Stomach (tissue), 4 donors: ENCODE data around the gene GOLGA7B.

Experiments used
- CTCF ChIP-seq, 7 experiments: fragments of 450-650 bp in 4 of 7; fragments of 200-600 bp in 3 of 7; sonication (generic) in 3 of 7; IDR thresholded peaks; one replicate each; pipeline ENCODE4 v1.5.1; 2016 to 2019; ENCODE audit warnings: antibody characterized with exemption in 7 of 7, control low read depth in 2 of 7, mild to moderate bottlenecking in 1 of 7
- EP300 ChIP-seq: sonication (generic); formaldehyde crosslinking; IDR thresholded peaks from one replicate; pipeline ENCODE4 v1.6.1; 2017; ENCODE audit warnings: antibody characterized with exemption
- POLR2A ChIP-seq, 4 donors: fragments of 450-650 bp; IDR thresholded peaks; one replicate each; pipeline ENCODE4 v1.6.1; 2016; ENCODE audit warnings: antibody characterized with exemption in 4 of 4, control low read depth in 2 of 4, mild to moderate bottlenecking in 1 of 4, moderate library complexity in 1 of 4
- POLR2AphosphoS5 ChIP-seq, 3 donors: sonication (generic); formaldehyde crosslinking; IDR thresholded peaks; one replicate each; pipeline ENCODE4 v1.6.1; 2016; ENCODE audit warnings: antibody characterized with exemption in 3 of 3

GRCh38 chr10:97888641-97889262, 39.1 kb downstream of the GOLGA7B start:
- TF ChIP-seq CTCF (IDR thresholded peaks at IDR 0.05): no peak
- no peak for TF ChIP-seq POLR2A (IDR thresholded peaks at IDR 0.05)
- no peak for TF ChIP-seq POLR2AphosphoS5 (IDR thresholded peaks at IDR 0.05)
- no peak for TF ChIP-seq EP300
